HepG2 (cell line): ENCODE measurements around the gene FKBP1A. TPM values are rescaled to one million over a fixed set of nuclear protein-coding genes. Genes with fewer than 3 reads are reported as not detected.

Source experiments
- DDIT3 ChIP-seq: sonication (generic); formaldehyde crosslinking; IDR thresholded peaks from 2 replicates; pipeline ENCODE4 v1.4.0; 2020; ENCODE audit warnings: mild to moderate bottlenecking, missing genetic modification reagents
- FLYWCH1 ChIP-seq: sonication (generic); formaldehyde crosslinking; IDR thresholded peaks from 2 replicates; pipeline ENCODE4 v1.8.1; 2023; ENCODE audit warnings: mild to moderate bottlenecking, missing genetic modification reagents
- ISX ChIP-seq: sonication (generic); formaldehyde crosslinking; conservative IDR thresholded peaks from 2 replicates; pipeline ENCODE4 v1.5.0; 2020; ENCODE audit warnings: missing genetic modification reagents
- KDM5A ChIP-seq: fragments of 200-600 bp; sonication (generic); IDR thresholded peaks from 2 replicates; pipeline ENCODE4 v1.7.0; 2018; ENCODE audit warnings: antibody characterized with exemption, mild to moderate bottlenecking, low read length, borderline replicate concordance
- MXD1 ChIP-seq: sonication (generic); formaldehyde crosslinking; IDR thresholded peaks from 2 replicates; pipeline ENCODE4 v1.4.0; 2020; ENCODE audit warnings: mild to moderate bottlenecking, missing genetic modification reagents
- SP1 ChIP-seq, 2 experiments: fragments of 450-650 bp in 1 of 2; sonication (generic) in 1 of 2; formaldehyde crosslinking in 1 of 2; IDR thresholded peaks; 2 replicates each; pipeline versions ENCODE4 v1.4.0 to v1.6.1; 2016 to 2020; ENCODE audit warnings: missing genetic modification reagents in 1 of 2
- TMF1 ChIP-seq: sonication (generic); formaldehyde crosslinking; IDR thresholded peaks from 2 replicates; pipeline ENCODE4 v1.8.1; 2022; ENCODE audit warnings: low read depth, missing genetic modification reagents
- ZHX2 ChIP-seq, 2 experiments: sonication (generic) in 1 of 2; formaldehyde crosslinking in 1 of 2; IDR thresholded peaks; 2 replicates each; pipeline versions ENCODE4 v1.6.1 to v1.9.0; 2014 to 2022; ENCODE audit warnings: antibody characterized with exemption in 1 of 2, borderline replicate concordance in 1 of 2, inconsistent platforms in 1 of 2, low read depth in 1 of 2, missing genetic modification reagents in 1 of 2
- ZNF136 ChIP-seq: sonication (generic); formaldehyde crosslinking; IDR thresholded peaks from 2 replicates; pipeline ENCODE4 v1.8.1; 2022; ENCODE audit warnings: low read depth, mild to moderate bottlenecking, moderate library complexity, missing genetic modification reagents
- ZNF230 ChIP-seq: sonication (generic); formaldehyde crosslinking; IDR thresholded peaks from 2 replicates; pipeline ENCODE4 v1.4.0; 2020; ENCODE audit warnings: mild to moderate bottlenecking, missing genetic modification reagents
- ZNF281 ChIP-seq: sonication (generic); formaldehyde crosslinking; IDR thresholded peaks from 2 replicates; pipeline ENCODE4 v1.4.0; 2020; ENCODE audit warnings: missing genetic modification reagents, borderline replicate concordance
- ZNF550 ChIP-seq: sonication (generic); formaldehyde crosslinking; IDR thresholded peaks from 2 replicates; pipeline ENCODE4 v1.4.0; 2020; ENCODE audit warnings: mild to moderate bottlenecking, missing genetic modification reagents, borderline replicate concordance
- ZNF558 ChIP-seq: sonication (generic); formaldehyde crosslinking; IDR thresholded peaks from 2 replicates; pipeline ENCODE4 v1.9.0; 2022; ENCODE audit warnings: mild to moderate bottlenecking, missing genetic modification reagents, borderline replicate concordance
- ZNF629 ChIP-seq: sonication (generic); formaldehyde crosslinking; conservative IDR thresholded peaks from 2 replicates; pipeline ENCODE4 v1.5.0; 2020; ENCODE audit warnings: missing genetic modification reagents
- ZSCAN5A ChIP-seq: sonication (generic); formaldehyde crosslinking; IDR thresholded peaks from 2 replicates; pipeline ENCODE4 v1.8.0; 2022; ENCODE audit warnings: mild to moderate bottlenecking, missing genetic modification reagents, borderline replicate concordance
- polyA plus RNA-seq, 8 experiments: library from polyadenylated mRNA; depleted of rRNA in 3 of 8; stranded (reverse) in 7 of 8; unstranded in 1 of 8; fragments of >200 nt; fragmentation: Illumina TruSeq in 4 of 8; extraction: Trizol in 4 of 8; gene quantifications; 2 replicates each; pipeline versions ENCODE4 v1.2.1 to v1.2.3, GENCODE V29; 2011 to 2016; ENCODE audit warnings: low read depth in 4 of 8, missing spikeins in 1 of 8, mixed read lengths in 1 of 8; ENCODE audit not compliant: insufficient read depth in 1 of 8
- total RNA-seq, 5 experiments: library from RNA; depleted of rRNA; stranded (reverse); fragments of >200 nt; fragmentation: Illumina TruSeq; extraction: Trizol; gene quantifications; 2 replicates each; pipeline ENCODE4 v1.2.3, GENCODE V29; 2016; ENCODE audit warnings: low read depth in 1 of 5

FKBP1A gene
- total and polyA plus RNA-seq, 2 of the 13 experiments (the other 11 are each of a cell fraction or from before 2014, with no cell fraction given) = 119 to 468 TPM

- TF ChIP-seq TMF1 (CRISPR knock-in tag) = 0 out of 2 replicates have a peak, but pooled peaks have one; percentile 8
- no peak for TF ChIP-seq MXD1 (CRISPR knock-in tag)
- no peak for TF ChIP-seq ZSCAN5A
- peak; percentile 89 for TF ChIP-seq ZNF281 (CRISPR knock-in tag)
- TF ChIP-seq ZNF558 (CRISPR knock-in tag) = peak; percentile 59; the same call in 1 of the 2 replicates
- 0 out of 2 replicates have a peak, but pooled peaks have one; percentile 88 for TF ChIP-seq ZNF136 (CRISPR knock-in tag)
- no peak for TF ChIP-seq ISX
- TF ChIP-seq KDM5A = no peak
- no peak for TF ChIP-seq SP1 (IDR thresholded peaks at IDR 0.05)
- no peak for TF ChIP-seq SP1 (CRISPR knock-in tag; IDR thresholded peaks at IDR 0.05)
- peak; percentile 41; the same call in 1 of the 2 replicates for TF ChIP-seq ZNF629
- no peak for TF ChIP-seq FLYWCH1 (CRISPR knock-in tag)
- TF ChIP-seq ZNF550 (CRISPR knock-in tag) = no peak
- TF ChIP-seq ZHX2 (IDR thresholded peaks at IDR 0.05; ENCODE audit: low read depth) = peak; percentile 50; the same call in 1 of the 2 replicates
- TF ChIP-seq ZHX2 (CRISPR knock-in tag; IDR thresholded peaks at IDR 0.05; ENCODE audit: borderline replicate concordance) = no peak
- peak; percentile 60 for TF ChIP-seq ZNF230 (CRISPR knock-in tag)
- TF ChIP-seq DDIT3 (CRISPR knock-in tag) = no peak
These were observed 64.8 kb downstream of the FKBP1A start (continued) for GRCh38 chr20:1327827-1328679.
